HL-60 (cell line): Measurements from ENCODE around the gene FBXL7.

Source experiments
- DNase-seq, 2 experiments: peaks; one replicate each; pipeline ENCODE4 v3.0.0-alpha.2; 2010 to 2020; ENCODE audit warnings: low read depth in 1 of 2, low spot score in 1 of 2
- H3K27ac ChIP-seq: fragments of 250-450 bp; sonication (Bioruptor Pico); replicated peaks from 2 replicates; pipeline ENCODE4 v1.5.1; 2020; ENCODE audit warnings: mild to moderate bottlenecking, moderate library complexity
- H3K27me3 ChIP-seq: fragments of 250-450 bp; sonication (Bioruptor Pico); 2 replicates; pipeline ENCODE4 v1.5.1; 2021; ENCODE audit warnings: mild to moderate bottlenecking, moderate library complexity; ENCODE audit not compliant: insufficient read depth, poor library complexity, severe bottlenecking
- H3K4me3 ChIP-seq: replicated peaks from 2 replicates; pipeline ENCODE4 v1.5.1; 2011; ENCODE audit warnings: mild to moderate bottlenecking, control low read depth, low read length; ENCODE audit not compliant: insufficient read depth
- CTCF ChIP-seq: IDR thresholded peaks from one replicate; pipeline ENCODE4 v1.5.1; 2011; ENCODE audit warnings: low read length, control low read depth, inconsistent platforms; ENCODE audit not compliant: insufficient read depth
- GABPA ChIP-seq: IDR thresholded peaks from 2 replicates; pipeline ENCODE4 v1.6.1; 2012; ENCODE audit warnings: low read depth
- POLR2AphosphoS5 ChIP-seq: IDR thresholded peaks from 2 replicates; pipeline ENCODE4 v1.6.1; 2012; ENCODE audit warnings: low read depth
- REST ChIP-seq: IDR thresholded peaks from 2 replicates; pipeline ENCODE4 v1.6.1; 2012; ENCODE audit warnings: low read depth; ENCODE audit not compliant: insufficient replicate concordance
- SPI1 ChIP-seq: IDR thresholded peaks from 2 replicates; pipeline ENCODE4 v1.6.1; 2012; ENCODE audit warnings: low read depth, mild to moderate bottlenecking, borderline replicate concordance

The FBXL7 gene

GRCh38 chr5:15948190-15948589 is 448.2 kb downstream of the FBXL7 start:
- H3K4me3 ChIP-seq, result no peak overlapping the region
- no peaks in the 10 kb centered on the region for H3K27me3 ChIP-seq
- no peak for DNase-seq
- no peak overlapping the region for H3K27ac ChIP-seq
- TF ChIP-seq CTCF (no peak), REST (no peak), GABPA (no peak), SPI1 (no peak), POLR2AphosphoS5 (no peak)

- TF ChIP-seq POLR2AphosphoS5 (no peak), GABPA (no peak), REST (no peak), CTCF (no peak)
- H3K27me3 ChIP-seq, result no peaks in the 10 kb centered on the region
- no peak for DNase-seq
- H3K27ac ChIP-seq, result no peak overlapping the region
- no peak overlapping the region for H3K4me3 ChIP-seq
These were observed 451.1 kb downstream of the FBXL7 start for GRCh38 chr5:15951126-15951525.

GRCh38 chr5:15951550-15951949 is 451.6 kb downstream of the FBXL7 start:
- DNase-seq, result no peak
- Histone ChIP-seq H3K27ac (no peak overlapping the region), H3K4me3 (no peak overlapping the region), H3K27me3 (no peaks in the 10 kb centered on the region)
- TF ChIP-seq CTCF (no peak), SPI1 (no peak), REST (no peak), GABPA (no peak), POLR2AphosphoS5 (no peak)
